GM20000 (cell line): ENCODE measurements around the gene ADGRV1.

ENCODE experiments used
- DNase-seq: peaks from one replicate; pipeline ENCODE4 v3.0.0; 2012; ENCODE audit warnings: low spot score
- CTCF ChIP-seq: IDR thresholded peaks from 2 replicates; pipeline ENCODE4 v1.5.1; 2012; ENCODE audit warnings: mild to moderate bottlenecking, control low read depth; ENCODE audit errors: extremely low read depth, missing control alignments

ADGRV1 gene

GRCh38 chr5:90640484-90641059, 82.0 kb downstream of the ADGRV1 start:
- TF ChIP-seq CTCF, result no peak

GRCh38 chr5:90641528-90641927, 82.9 kb downstream of the ADGRV1 start:
- TF ChIP-seq CTCF, result no peak
- DNase-seq, result no peak

More at GRCh38 chr5:90640484-90641059, 82.0 kb downstream of the ADGRV1 start:
- peak; percentile 12 for DNase-seq

DNA sequence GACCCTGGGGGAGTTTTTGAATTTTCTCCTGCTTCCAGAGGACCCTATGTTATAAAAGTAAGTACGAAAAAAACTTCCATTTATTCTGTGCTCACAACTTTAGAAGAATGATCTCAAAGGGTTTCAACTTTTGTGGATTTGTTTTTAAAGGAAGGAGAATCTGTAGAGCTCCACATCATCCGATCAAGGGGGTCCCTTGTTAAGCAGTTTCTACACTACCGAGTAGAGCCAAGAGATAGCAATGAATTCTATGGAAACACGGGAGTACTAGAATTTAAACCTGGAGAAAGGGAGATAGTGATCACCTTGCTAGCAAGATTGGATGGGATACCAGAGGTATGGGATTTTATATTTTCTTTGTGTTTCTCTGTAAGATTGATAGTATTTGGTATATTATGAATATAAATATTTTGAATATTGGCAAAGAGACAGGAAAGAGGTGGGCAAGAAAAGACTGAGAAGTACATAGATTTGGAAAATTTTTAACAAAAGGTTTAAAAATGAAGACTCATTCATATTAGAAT, 84.2 kb downstream of the ADGRV1 start:
- no peak for TF ChIP-seq CTCF
- DNase-seq, result no peak

DNA sequence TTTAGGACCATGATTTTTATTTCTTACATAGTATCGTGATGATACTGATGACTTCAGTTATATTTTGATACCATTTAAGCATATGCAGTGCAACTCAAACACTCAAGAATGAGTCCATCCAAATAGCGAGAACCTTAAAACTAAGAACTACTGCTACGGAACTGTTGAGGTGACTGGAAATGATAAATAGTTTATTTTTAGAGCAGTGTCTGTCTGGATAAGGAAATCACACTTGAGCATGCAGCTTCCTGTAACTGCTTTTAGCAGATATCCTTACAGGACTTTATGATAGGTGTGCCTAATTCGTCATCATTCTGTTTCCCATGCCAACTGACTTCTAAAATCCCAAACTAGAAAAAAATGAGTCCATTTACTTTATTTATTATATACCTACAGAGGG, 85.5 kb downstream of the ADGRV1 start:
- TF ChIP-seq CTCF, result no peak
- no peak for DNase-seq

DNA sequence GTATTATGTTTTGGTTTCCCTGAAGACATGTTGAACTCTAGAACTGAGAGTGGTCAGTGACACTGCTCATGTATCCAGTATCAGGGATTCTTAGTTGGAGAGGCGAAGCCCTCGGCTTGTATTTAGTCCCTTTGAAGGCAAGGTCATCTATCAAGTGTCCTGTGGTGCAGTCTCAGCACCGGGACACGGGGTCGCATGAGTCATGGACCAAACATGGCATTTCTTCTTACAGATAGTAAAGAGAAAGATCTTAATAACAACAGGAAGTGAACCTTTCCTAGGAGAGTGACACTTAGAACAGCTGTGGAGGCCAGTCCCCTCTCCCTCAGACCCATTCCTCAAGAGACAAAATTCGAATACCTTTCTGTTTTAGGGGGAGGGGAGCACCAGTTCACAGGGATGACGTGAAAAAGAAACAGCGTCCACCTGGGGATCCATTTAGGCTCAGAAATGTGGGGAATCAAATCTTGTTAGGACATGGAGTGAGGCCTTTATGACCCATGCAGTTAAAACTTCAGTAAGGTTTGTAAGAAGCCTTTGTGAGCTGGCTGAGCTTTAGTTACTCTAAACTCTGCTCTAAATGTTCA, 86.5 kb downstream of the ADGRV1 start:
- no peak for TF ChIP-seq CTCF
- peak; percentile 7 for DNase-seq

GRCh38 chr5:90650767-90651166, 92.2 kb downstream of the ADGRV1 start:
- TF ChIP-seq CTCF, result no peak
- DNase-seq, result no peak

GRCh38 chr5:90654215-90654614, 95.6 kb downstream of the ADGRV1 start:
- DNase-seq, result no peak
- TF ChIP-seq CTCF, result no peak
